H1 (cell line): Measurements from ENCODE around the gene SLC25A47.

Experiments
- CTCF ChIP-seq, 3 experiments: IDR thresholded peaks; 1 replicate in 2 of 3; 2 replicates in 1 of 3; pipeline versions ENCODE4 v1.5.1 to v1.6.1; 2011; ENCODE audit warnings: low read length in 3 of 3, mild to moderate bottlenecking in 3 of 3, inconsistent platforms in 2 of 3, low read depth in 1 of 3, moderate library complexity in 1 of 3; ENCODE audit not compliant: insufficient read depth in 1 of 3; ENCODE audit errors: control extremely low read depth in 1 of 3
- EZH2 ChIP-seq: fragments of 200-600 bp; sonication (generic); IDR thresholded peaks from 2 replicates; pipeline ENCODE4 v1.7.1; 2012; ENCODE audit warnings: low read depth, mild to moderate bottlenecking, moderate library complexity, low read length, inconsistent platforms; ENCODE audit not compliant: severe bottlenecking
- FOSL1 ChIP-seq: IDR thresholded peaks from 2 replicates; pipeline ENCODE4 v1.6.1; 2011; ENCODE audit warnings: mild to moderate bottlenecking, low read depth, low read length, moderate library complexity; ENCODE audit not compliant: insufficient read depth
- GABPA ChIP-seq: IDR thresholded peaks from 2 replicates; pipeline ENCODE4 v1.6.1; 2011; ENCODE audit warnings: mild to moderate bottlenecking, low read length, moderate library complexity, borderline replicate concordance; ENCODE audit not compliant: insufficient read depth
- POLR2A ChIP-seq, 2 experiments: IDR thresholded peaks; 1 replicate in 1 of 2; 2 replicates in 1 of 2; pipeline ENCODE4 v1.6.1; 2011; ENCODE audit warnings: low read depth in 2 of 2, low read length in 2 of 2, mild to moderate bottlenecking in 2 of 2; ENCODE audit errors: control extremely low read depth in 1 of 2
- SIN3A ChIP-seq, 2 experiments: IDR thresholded peaks in 1 of 2; conservative IDR thresholded peaks in 1 of 2; 2 replicates each; pipeline ENCODE4 v1.6.1; 2011 to 2012; ENCODE audit warnings: low read length in 2 of 2, improper control_type of control experiment in 1 of 2, low read depth in 1 of 2, mild to moderate bottlenecking in 1 of 2
- SP1 ChIP-seq: IDR thresholded peaks from 2 replicates; pipeline ENCODE4 v1.6.1; 2011; ENCODE audit warnings: low read depth, low read length
- TAF1 ChIP-seq: IDR thresholded peaks from 2 replicates; pipeline ENCODE4 v1.6.1; 2011; ENCODE audit warnings: mild to moderate bottlenecking, low read depth, low read length
- USF2 ChIP-seq: IDR thresholded peaks from 2 replicates; pipeline ENCODE4 v1.6.1; 2011; ENCODE audit warnings: low read length, improper control_type of control experiment
- ZNF274 ChIP-seq: IDR thresholded peaks from 2 replicates; pipeline ENCODE4 v1.7.0; 2012; ENCODE audit warnings: low read length, borderline replicate concordance; ENCODE audit errors: extremely low read depth
- TF ChIP-seq, protein P1 (sequence below): IDR thresholded peaks from 2 replicates; pipeline ENCODE4 v1.6.1; 2011; ENCODE audit warnings: low read depth, mild to moderate bottlenecking, low read length; ENCODE audit not compliant: insufficient read depth

GRCh38 chr14:100374270-100374669 is 51.1 kb downstream of the SLC25A47 start:
- TF ChIP-seq TAF1 (no peak), GABPA (no peak), CTCF (IDR thresholded peaks at IDR 0.05; ENCODE audit: control extremely low read depth in 1 of 3, insufficient read depth in 1 of 3, low read depth in 1 of 3, low read length in 3 of 3) (no peak), EZH2 (no peak), USF2 (no peak), FOSL1 (no peak), POLR2A (IDR thresholded peaks at IDR 0.05; ENCODE audit: control extremely low read depth in 1 of 2, low read depth in 2 of 2, low read length in 2 of 2) (no peak), ZNF274 (no peak), SP1 (no peak), SIN3A (conservative IDR thresholded peaks at IDR 0.05 in 1 of 2, IDR thresholded peaks at IDR 0.05 in 1 of 2; ENCODE audit: low read depth in 1 of 2, low read length in 2 of 2) (no peak)
- TF ChIP-seq, protein P1, sequence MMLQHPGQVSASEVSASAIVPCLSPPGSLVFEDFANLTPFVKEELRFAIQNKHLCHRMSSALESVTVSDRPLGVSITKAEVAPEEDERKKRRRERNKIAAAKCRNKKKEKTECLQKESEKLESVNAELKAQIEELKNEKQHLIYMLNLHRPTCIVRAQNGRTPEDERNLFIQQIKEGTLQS: no peak
